Endothelial cell of umbilical vein (primary cell): ENCODE results near the gene TMEM233. TPM values are rescaled to one million over a fixed set of nuclear protein-coding genes. Genes with fewer than 3 reads are reported as not detected.

Experiments
- BruUV-seq: library from RNA; stranded (reverse); fragments of 400-500 nt; replicated peaks from 2 replicates; lab custom pipeline; 2021; lab: Mats Ljungman, UMichigan
- CTCF ChIA-PET: fragments of 300-600, 350-600 bp; sonication (Branson Sonifier 250); formaldehyde crosslinking; loops from one replicate; lab custom pipeline; 2021; ENCODE audit warnings: antibody characterized with exemption, inconsistent platforms; lab: Charles Lee
- POLR2A ChIA-PET: fragments of 300-600, 350-600 bp; sonication (Branson Sonifier 250); formaldehyde crosslinking; loops from one replicate; lab custom pipeline; 2021; ENCODE audit warnings: antibody characterized with exemption, inconsistent platforms; lab: Charles Lee
- DNase-seq: peaks from one replicate; pipeline ENCODE4 v3.0.0-alpha.2; 2011; ENCODE audit warnings: low read depth, low spot score
- FAIRE-seq: peaks from 2 replicates; lab custom pipeline; 2011; peaks lifted over from hg19 to GRCh38; lab: Jason Lieb, UNC
- H2AFZ ChIP-seq: 2 replicates; pipeline ENCODE4 v1.6.0; 2012; ENCODE audit warnings: low read depth, low read length, control low read depth, inconsistent platforms
- H3K27ac ChIP-seq: 2 replicates; pipeline ENCODE4 v1.5.1; 2011; ENCODE audit warnings: low read depth, mild to moderate bottlenecking, control low read depth, low read length, moderate library complexity; ENCODE audit not compliant: insufficient read depth
- H3K27me3 ChIP-seq, 2 experiments: 2 replicates each; pipeline versions ENCODE4 v1.6.0 to v1.6.1; 2011; ENCODE audit warnings: low read length in 2 of 2, mixed read lengths in 1 of 2; ENCODE audit not compliant: control insufficient read depth in 2 of 2, insufficient read depth in 2 of 2
- H3K36me3 ChIP-seq, 2 experiments: 2 replicates in 1 of 2; 3 replicates in 1 of 2; pipeline ENCODE4 v1.5.1; 2011; ENCODE audit warnings: low read length in 2 of 2, mild to moderate bottlenecking in 1 of 2, moderate library complexity in 1 of 2; ENCODE audit not compliant: control insufficient read depth in 2 of 2, insufficient read depth in 2 of 2; ENCODE audit errors: extremely low read depth in 1 of 2
- H3K4me1 ChIP-seq: 3 replicates; pipeline ENCODE4 v1.5.1; 2011; ENCODE audit warnings: mild to moderate bottlenecking, low read length; ENCODE audit not compliant: control insufficient read depth, insufficient read depth; ENCODE audit errors: extremely low read depth
- H3K4me2 ChIP-seq: 2 replicates; pipeline ENCODE4 v1.6.1; 2011; ENCODE audit warnings: low read length, control low read depth, mixed read lengths; ENCODE audit not compliant: insufficient read depth
- H3K4me3 ChIP-seq, 3 experiments: fragments of 200-600 bp in 1 of 3; sonication (generic), shearing (Covaris generic) in 1 of 3; replicated peaks in 1 of 3; 2 replicates each; pipeline ENCODE4 v1.5.1; 2011 to 2016; ENCODE audit warnings: control low read depth in 3 of 3, low read length in 3 of 3, mild to moderate bottlenecking in 2 of 3, inconsistent platforms in 1 of 3, low read depth in 1 of 3, moderate library complexity in 1 of 3; ENCODE audit not compliant: insufficient read depth in 1 of 3
- H3K79me2 ChIP-seq: 2 replicates; pipeline ENCODE4 v1.6.0; 2012; ENCODE audit warnings: low read length, inconsistent platforms; ENCODE audit not compliant: control insufficient read depth, insufficient read depth
- H3K9ac ChIP-seq: replicated peaks from 2 replicates; pipeline ENCODE3; 2011; ENCODE audit warnings: low read length, control low read depth; ENCODE audit not compliant: insufficient read depth; ENCODE audit errors: extremely low read depth
- H3K9me1 ChIP-seq: replicated peaks from 3 replicates; pipeline ENCODE4 v1.6.0; 2011; ENCODE audit warnings: mild to moderate bottlenecking, low read length; ENCODE audit not compliant: control insufficient read depth, insufficient read depth; ENCODE audit errors: extremely low read depth
- H3K9me3 ChIP-seq: replicated peaks from 2 replicates; pipeline ENCODE4 v1.5.1; 2012; ENCODE audit warnings: low read length, inconsistent platforms; ENCODE audit not compliant: control insufficient read depth, insufficient read depth
- H4K20me1 ChIP-seq: replicated peaks from 2 replicates; pipeline ENCODE3; 2011; ENCODE audit warnings: mild to moderate bottlenecking, low read length; ENCODE audit not compliant: control insufficient read depth, insufficient read depth; ENCODE audit errors: extremely low read depth
- CTCF ChIP-seq, 2 donors: IDR thresholded peaks; 1 replicate in 1 of 2; 2 replicates in 1 of 2; pipeline ENCODE4 v1.5.1; 2011; ENCODE audit warnings: low read length in 2 of 2, mild to moderate bottlenecking in 2 of 2, moderate library complexity in 2 of 2, control low read depth in 1 of 2, inconsistent platforms in 1 of 2, low read depth in 1 of 2; ENCODE audit not compliant: insufficient read depth in 1 of 2; ENCODE audit errors: extremely low read depth in 1 of 2
- EZH2 ChIP-seq: IDR thresholded peaks from 2 replicates; pipeline ENCODE4 v1.6.1; 2012; ENCODE audit warnings: borderline replicate concordance, low read depth, mild to moderate bottlenecking, moderate library complexity, low read length, inconsistent platforms; ENCODE audit not compliant: severe bottlenecking
- FOS ChIP-seq: IDR thresholded peaks from 2 replicates; pipeline ENCODE4 v1.6.1; 2011; ENCODE audit warnings: mild to moderate bottlenecking, low read length, moderate library complexity, borderline replicate concordance; ENCODE audit not compliant: insufficient read depth
- GATA2 ChIP-seq: IDR thresholded peaks from 2 replicates; pipeline ENCODE4 v1.7.0; 2011; ENCODE audit warnings: low read depth, mild to moderate bottlenecking, moderate library complexity, mixed read lengths, low read length; ENCODE audit not compliant: insufficient read length, insufficient read depth
- JUN ChIP-seq: IDR thresholded peaks from 2 replicates; pipeline ENCODE4 v1.6.1; 2011; ENCODE audit warnings: borderline replicate concordance, low read depth; ENCODE audit not compliant: insufficient read length, insufficient read depth
- MYC ChIP-seq: IDR thresholded peaks from one replicate; pipeline ENCODE4 v1.6.1; 2011; ENCODE audit warnings: mild to moderate bottlenecking, low read depth, low read length
- POLR2A ChIP-seq: IDR thresholded peaks from 2 replicates; pipeline ENCODE4 v1.6.1; 2012; ENCODE audit warnings: low read depth, mild to moderate bottlenecking, control low read depth, low read length
- POLR2AphosphoS5 ChIP-seq: IDR thresholded peaks from 2 replicates; pipeline ENCODE4 v1.6.1; 2012; ENCODE audit warnings: low read depth, mild to moderate bottlenecking, control low read depth, low read length, moderate library complexity; ENCODE audit not compliant: insufficient read depth
- dilution Hi-C: fragments of 300-500 bp; cut with MboI; formaldehyde crosslinking; loops from one replicate; pipeline ENCODE4 v1.15.0; 2019; ENCODE audit warnings: low sequenced_read_pairs; ENCODE audit not compliant: extremely low pct_ligation_motif_present
- intact Hi-C: fragments of 100-400 bp; cut with micrococcal nuclease; formaldehyde crosslinking; loops from one replicate; pipeline ENCODE4 v1.10.0; 2022
- polyA plus RNA-seq, 4 experiments: library from polyadenylated mRNA; depleted of rRNA in 3 of 4; stranded (reverse) in 3 of 4; unstranded in 1 of 4; fragments of >200 nt; gene quantifications; 2 replicates each; pipeline versions ENCODE4 v1.2.1 to v1.2.3, GENCODE V29; 2011 to 2012; ENCODE audit warnings: missing spikeins in 1 of 4
- total RNA-seq: library from RNA; stranded (reverse); gene quantifications from 2 replicates; pipeline ENCODE4 v1.2.3, GENCODE V29; 2021
- TF ChIP-seq, protein P1 (sequence below): IDR thresholded peaks from 2 replicates; pipeline ENCODE4 v1.6.1; 2011; ENCODE audit not compliant: insufficient read depth, insufficient read length

Gene TMEM233
- total and polyA plus RNA-seq, 2 donors (not counting 3 experiments of a cell fraction or from before 2014, with no cell fraction given) = 0.01 TPM; not detected in 1

DNA sequence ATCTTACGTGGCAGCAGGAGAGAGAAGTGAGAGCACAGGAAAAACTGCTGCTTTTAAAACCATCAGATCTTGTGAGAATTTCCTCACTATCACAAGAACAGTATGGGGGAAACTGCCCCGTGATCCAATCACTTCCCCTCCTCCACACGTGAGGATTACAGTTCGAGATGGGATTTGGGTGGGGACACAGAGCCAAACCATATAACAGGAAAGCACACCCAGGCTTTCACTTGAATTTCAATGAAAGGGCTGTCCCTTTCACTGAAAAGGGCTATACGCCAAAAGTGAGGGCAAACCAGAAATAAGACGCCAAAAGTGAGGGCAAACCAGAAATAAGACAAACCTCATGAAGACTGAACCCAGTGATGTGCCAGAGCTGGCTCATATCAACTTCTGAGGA, 22.8 kb upstream of the TMEM233 start:
- no peak for FAIRE-seq
- no peaks in the 10 kb centered on the region for H3K9me1 ChIP-seq

More for the DNA sequence above, 22.8 kb upstream of the TMEM233 start:
- H3K27me3 ChIP-seq = no peaks in the 10 kb centered on the region
- dilution Hi-C loops = no loop called here
- CTCF ChIA-PET = interaction anchor here (1.9 kb wide), 1 partner anchor 26 kb away, joined by 5 read pairs; no protein-coding TSS in a partner anchor
- BruUV-seq = no TSS peak
- no peak overlapping the region for H3K27ac ChIP-seq
- no peak overlapping the region for H3K9ac ChIP-seq
- H3K4me2 ChIP-seq = no peak overlapping the region
- H3K4me3 ChIP-seq = no peak overlapping the region
- H3K79me2 ChIP-seq = no peaks in the 10 kb centered on the region
- no peaks in the 10 kb centered on the region for H3K4me1 ChIP-seq
- H3K36me3 ChIP-seq = no peaks in the 10 kb centered on the region
- TF ChIP-seq MYC (no peak), JUN (no peak), FOS (no peak), EZH2 (no peak), POLR2AphosphoS5 (no peak), CTCF (IDR thresholded peaks at IDR 0.05; ENCODE audit: extremely low read depth in 1 of 2, insufficient read depth in 1 of 2, low read depth in 1 of 2, low read length in 2 of 2) (no peak), GATA2 (no peak), POLR2A (no peak)
- TF ChIP-seq, protein P1, sequence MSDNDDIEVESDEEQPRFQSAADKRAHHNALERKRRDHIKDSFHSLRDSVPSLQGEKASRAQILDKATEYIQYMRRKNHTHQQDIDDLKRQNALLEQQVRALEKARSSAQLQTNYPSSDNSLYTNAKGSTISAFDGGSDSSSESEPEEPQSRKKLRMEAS = no peak
- no peaks in the 10 kb centered on the region for H4K20me1 ChIP-seq
- POLR2A ChIA-PET = no interaction called here
- H3K9me3 ChIP-seq = no peaks in the 10 kb centered on the region
- no peak overlapping the region for H2AFZ ChIP-seq
- intact Hi-C loops = no loop called here
- DNase-seq = no peak
